HEK293 (cell line): Measurements from ENCODE around the gene TCF3.

ENCODE experiments used
- HOXD13 ChIP-seq: sonication (generic); formaldehyde crosslinking; IDR thresholded peaks from 2 replicates; pipeline ENCODE4 v1.8.0; 2022; ENCODE audit warnings: missing genetic modification reagents, borderline replicate concordance
- KLF10 ChIP-seq: fragments of 450-650 bp; IDR thresholded peaks from 2 replicates; pipeline ENCODE4 v1.5.1; 2018; ENCODE audit warnings: missing biosample characterization, mild to moderate bottlenecking, missing genetic modification characterization
- PBX3 ChIP-seq: sonication (generic); formaldehyde crosslinking; IDR thresholded peaks from 2 replicates; pipeline ENCODE4 v1.8.1; 2022; ENCODE audit warnings: mild to moderate bottlenecking, moderate library complexity, missing genetic modification reagents
- PRDM10 ChIP-seq: fragments of 450-650 bp; formaldehyde crosslinking; IDR thresholded peaks from 2 replicates; pipeline ENCODE4 v1.5.1; 2016; ENCODE audit warnings: missing biosample characterization, missing genetic modification characterization
- ZBTB1 ChIP-seq: fragments of 450-650 bp; formaldehyde crosslinking; IDR thresholded peaks from 2 replicates; pipeline ENCODE4 v1.5.1; 2016; ENCODE audit warnings: missing biosample characterization, missing genetic modification characterization
- ZFP37 ChIP-seq: fragments of 450-650 bp; formaldehyde crosslinking; IDR thresholded peaks from 2 replicates; pipeline ENCODE4 v1.5.1; 2016; ENCODE audit warnings: missing biosample characterization, missing genetic modification characterization
- ZFP41 ChIP-seq: fragments of 450-650 bp; formaldehyde crosslinking; IDR thresholded peaks from 2 replicates; pipeline ENCODE4 v1.5.1; 2016; ENCODE audit warnings: missing biosample characterization, missing genetic modification characterization, borderline replicate concordance
- ZNF112 ChIP-seq: fragments of 450-650 bp; formaldehyde crosslinking; IDR thresholded peaks from 2 replicates; pipeline ENCODE4 v1.5.0; 2017; ENCODE audit warnings: missing biosample characterization, missing genetic modification characterization
- ZNF138 ChIP-seq: fragments of 450-650 bp; formaldehyde crosslinking; IDR thresholded peaks from 2 replicates; pipeline ENCODE4 v1.5.1; 2016; ENCODE audit warnings: missing biosample characterization, missing genetic modification characterization, borderline replicate concordance
- ZNF148 ChIP-seq: fragments of 450-650 bp; formaldehyde crosslinking; IDR thresholded peaks from 2 replicates; pipeline ENCODE4 v1.5.0; 2017; ENCODE audit warnings: missing biosample characterization, missing genetic modification characterization, borderline replicate concordance
- ZNF19 ChIP-seq: fragments of 450-650 bp; formaldehyde crosslinking; IDR thresholded peaks from 2 replicates; pipeline ENCODE4; 2016; ENCODE audit warnings: missing biosample characterization, missing genetic modification characterization, low read depth
- ZNF211 ChIP-seq: fragments of 450-650 bp; formaldehyde crosslinking; IDR thresholded peaks from 2 replicates; pipeline ENCODE4 v1.5.1; 2016; ENCODE audit warnings: low read depth, missing biosample characterization, missing genetic modification characterization
- ZNF214 ChIP-seq: fragments of 450-650 bp; formaldehyde crosslinking; IDR thresholded peaks from 2 replicates; pipeline ENCODE4 v1.5.1; 2017; ENCODE audit warnings: missing biosample characterization, mild to moderate bottlenecking, missing genetic modification characterization, borderline replicate concordance
- ZNF274 ChIP-seq, 2 experiments: fragments of 200-500 bp in 1 of 2; fragments of 450-650 bp in 1 of 2; sonication (Bioruptor generic) in 1 of 2; formaldehyde crosslinking in 1 of 2; IDR thresholded peaks; 2 replicates each; pipeline versions ENCODE4 v1.5.1 to v1.6.1; 2014 to 2016; ENCODE audit warnings: borderline replicate concordance in 1 of 2, inconsistent platforms in 1 of 2, low read length in 1 of 2, missing biosample characterization in 1 of 2, missing genetic modification characterization in 1 of 2
- ZNF404 ChIP-seq: fragments of 450-650 bp; formaldehyde crosslinking; IDR thresholded peaks from 2 replicates; pipeline ENCODE4 v1.5.1; 2017; ENCODE audit warnings: missing biosample characterization, missing genetic modification characterization
- ZNF518A ChIP-seq: fragments of 450-650 bp; formaldehyde crosslinking; conservative IDR thresholded peaks from 2 replicates; pipeline ENCODE4 v1.5.1; 2016; ENCODE audit warnings: low read depth, missing biosample characterization, missing genetic modification characterization
- ZNF571 ChIP-seq: fragments of 450-650 bp; formaldehyde crosslinking; IDR thresholded peaks from 2 replicates; pipeline ENCODE4 v1.5.0; 2017; ENCODE audit warnings: missing biosample characterization, missing genetic modification characterization
- ZNF624 ChIP-seq: fragments of 450-650 bp; formaldehyde crosslinking; IDR thresholded peaks from 2 replicates; pipeline ENCODE4 v1.5.1; 2017; ENCODE audit warnings: missing biosample characterization, missing genetic modification characterization
- ZNF747 ChIP-seq: fragments of 450-650 bp; formaldehyde crosslinking; IDR thresholded peaks from 2 replicates; pipeline ENCODE4 v1.5.1; 2016; ENCODE audit warnings: missing biosample characterization, missing genetic modification characterization
- ZSCAN30 ChIP-seq: fragments of 450-650 bp; IDR thresholded peaks from 2 replicates; pipeline ENCODE4 v1.5.1; 2018; ENCODE audit warnings: missing biosample characterization, mild to moderate bottlenecking, missing genetic modification characterization, moderate library complexity
- TF ChIP-seq, protein P1 (sequence below): fragments of 450-650 bp; formaldehyde crosslinking; IDR thresholded peaks from 2 replicates; pipeline ENCODE4 v1.5.1; 2016; ENCODE audit warnings: missing biosample characterization, missing genetic modification characterization, borderline replicate concordance
- TF ChIP-seq, protein P2 (sequence below): fragments of 450-650 bp; formaldehyde crosslinking; IDR thresholded peaks from 2 replicates; pipeline ENCODE4 v1.5.1; 2016; ENCODE audit warnings: missing biosample characterization, missing genetic modification characterization

TCF3 gene

GRCh38 chr19:1652471-1653299 lies at the start of gene TCF3 (continued):
- no peak for TF ChIP-seq ZNF571 (tag by site-specific recombination)
- TF ChIP-seq ZBTB1: no peak; the same call in 1 of the 2 replicates
- TF ChIP-seq, protein P1, sequence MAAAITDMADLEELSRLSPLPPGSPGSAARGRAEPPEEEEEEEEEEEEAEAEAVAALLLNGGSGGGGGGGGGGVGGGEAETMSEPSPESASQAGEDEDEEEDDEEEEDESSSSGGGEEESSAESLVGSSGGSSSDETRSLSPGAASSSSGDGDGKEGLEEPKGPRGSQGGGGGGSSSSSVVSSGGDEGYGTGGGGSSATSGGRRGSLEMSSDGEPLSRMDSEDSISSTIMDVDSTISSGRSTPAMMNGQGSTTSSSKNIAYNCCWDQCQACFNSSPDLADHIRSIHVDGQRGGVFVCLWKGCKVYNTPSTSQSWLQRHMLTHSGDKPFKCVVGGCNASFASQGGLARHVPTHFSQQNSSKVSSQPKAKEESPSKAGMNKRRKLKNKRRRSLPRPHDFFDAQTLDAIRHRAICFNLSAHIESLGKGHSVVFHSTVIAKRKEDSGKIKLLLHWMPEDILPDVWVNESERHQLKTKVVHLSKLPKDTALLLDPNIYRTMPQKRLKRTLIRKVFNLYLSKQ (tag by site-specific recombination): 0 out of 2 replicates have a peak, but pooled peaks have one; percentile 14
- no peak for TF ChIP-seq ZNF404 (tag by site-specific recombination)
- TF ChIP-seq HOXD13 (CRISPR knock-in tag): no peak
- peak; percentile 36; the same call in 1 of the 2 replicates for TF ChIP-seq ZNF518A (tag by site-specific recombination)
- TF ChIP-seq ZNF211: no peak
- TF ChIP-seq ZNF19: no peak
- TF ChIP-seq PBX3: peak; percentile 97
- no peak for TF ChIP-seq ZFP41 (tag by site-specific recombination)
- TF ChIP-seq ZNF274 (IDR thresholded peaks at IDR 0.05; ENCODE audit: low read length): no peak
- TF ChIP-seq ZNF274 (tag by site-specific recombination; IDR thresholded peaks at IDR 0.05; ENCODE audit: borderline replicate concordance): no peak
- no peak for TF ChIP-seq ZNF624 (tag by site-specific recombination)
- peak; percentile 63; the same call in 1 of the 2 replicates for TF ChIP-seq ZFP37 (tag by site-specific recombination)
- TF ChIP-seq, protein P2, sequence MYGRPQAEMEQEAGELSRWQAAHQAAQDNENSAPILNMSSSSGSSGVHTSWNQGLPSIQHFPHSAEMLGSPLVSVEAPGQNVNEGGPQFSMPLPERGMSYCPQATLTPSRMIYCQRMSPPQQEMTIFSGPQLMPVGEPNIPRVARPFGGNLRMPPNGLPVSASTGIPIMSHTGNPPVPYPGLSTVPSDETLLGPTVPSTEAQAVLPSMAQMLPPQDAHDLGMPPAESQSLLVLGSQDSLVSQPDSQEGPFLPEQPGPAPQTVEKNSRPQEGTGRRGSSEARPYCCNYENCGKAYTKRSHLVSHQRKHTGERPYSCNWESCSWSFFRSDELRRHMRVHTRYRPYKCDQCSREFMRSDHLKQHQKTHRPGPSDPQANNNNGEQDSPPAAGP: peak; percentile 100
- no peak for TF ChIP-seq ZNF138
- no peak for TF ChIP-seq ZNF214 (tag by site-specific recombination)
- TF ChIP-seq PRDM10 (tag by site-specific recombination): peak; percentile 69
- TF ChIP-seq ZNF747 (tag by site-specific recombination): no peak
- TF ChIP-seq KLF10 (tag by site-specific recombination): peak; percentile 99
- peak; percentile 100 for TF ChIP-seq ZNF148 (tag by site-specific recombination)
- TF ChIP-seq ZNF112 (tag by site-specific recombination): no peak
- TF ChIP-seq ZSCAN30 (tag by site-specific recombination): peak; percentile 83
